Esophagus mucosa (tissue), 1 donor: ENCODE results near the gene TPD52L1. TPM values are rescaled to one million over a fixed set of nuclear protein-coding genes. Genes with fewer than 3 reads are reported as not detected.

Source experiments
- ATAC-seq: fragments of 200-7000 bp; cut with Tn5 transposase; one replicate; pipeline ENCODE4 v1.9.1; 2020
- total RNA-seq: library from RNA; stranded (reverse); gene quantifications from one replicate; pipeline ENCODE4 v1.2.4, GENCODE V29; 2023
- donor health status: DM: yes; HTN: yes; CAD: no.

The TPD52L1 gene
- total RNA-seq, 1 donor from 2014 or later = 217 TPM

DNA sequence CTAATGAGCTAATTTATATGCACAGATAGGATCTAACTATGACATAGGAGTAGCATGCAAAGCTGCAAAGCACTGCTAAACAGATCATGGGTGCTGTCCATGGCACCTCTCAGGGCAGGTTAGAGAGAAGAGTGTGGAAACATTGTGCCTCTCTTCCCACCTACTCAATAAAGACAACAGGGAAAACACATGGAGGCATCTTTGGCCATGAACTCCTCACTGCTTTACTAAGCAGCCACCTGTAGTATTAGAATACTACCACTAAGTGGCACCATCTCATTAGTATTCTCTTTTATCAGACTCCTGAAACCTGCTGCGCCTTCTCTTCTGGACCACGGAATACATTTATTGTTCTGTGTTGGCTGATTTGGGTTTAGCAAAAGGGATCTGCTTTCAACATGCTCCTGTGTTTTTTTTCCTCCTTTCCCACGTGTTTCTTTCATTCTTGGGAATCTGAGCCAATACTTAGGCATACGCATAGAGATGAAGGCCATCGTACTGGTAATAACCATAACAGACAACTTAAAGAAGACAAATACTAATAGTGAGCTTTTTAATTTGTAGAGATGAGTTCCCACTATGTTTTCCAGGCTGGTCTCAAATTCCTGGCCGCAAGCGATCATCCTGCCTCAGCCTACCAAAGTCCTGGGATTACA is 157.5 kb downstream of the TPD52L1 start:
- peak; percentile 86 for ATAC-seq

DNA sequence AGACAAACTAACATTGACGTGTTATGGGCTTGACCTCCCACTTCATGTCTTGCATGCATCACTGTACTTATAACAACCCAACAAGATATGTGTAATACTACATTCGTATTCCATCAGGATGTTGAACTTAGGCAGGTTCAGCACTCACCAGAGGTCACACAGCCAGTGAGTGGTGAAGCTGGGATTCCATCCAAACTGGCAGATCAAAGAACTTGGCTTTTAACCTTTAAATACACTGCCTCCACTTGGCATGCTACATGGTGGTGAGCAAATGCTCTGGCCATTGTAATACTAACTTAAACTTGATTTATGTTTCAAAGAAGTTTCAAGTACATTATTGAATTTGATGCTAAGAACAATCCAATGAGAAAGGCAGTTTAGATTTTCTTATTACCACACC is 158.9 kb downstream of the TPD52L1 start:
- no peak for ATAC-seq

- ATAC-seq = no peak
Measured at GRCh38 chr6:125312950-125313349, 159.4 kb downstream of the TPD52L1 start.

Other genes with a start within 250 kb of the TPD52L1 start
- 21.8 TPM for gene RNF217, start 191.3 kb upstream of the TPD52L1 start, total RNA-seq
- gene HDDC2, start 148.2 kb downstream of the TPD52L1 start, total RNA-seq = 64.3 TPM